ENCODE results near the gene ERBB4. TPM values are rescaled to one million over a fixed set of nuclear protein-coding genes. Genes with fewer than 3 reads are reported as not detected.

Gene ERBB4
- total and polyA plus RNA-seq, 9 donors = 0.08 to 22.3 (median 1.2) TPM

DNA sequence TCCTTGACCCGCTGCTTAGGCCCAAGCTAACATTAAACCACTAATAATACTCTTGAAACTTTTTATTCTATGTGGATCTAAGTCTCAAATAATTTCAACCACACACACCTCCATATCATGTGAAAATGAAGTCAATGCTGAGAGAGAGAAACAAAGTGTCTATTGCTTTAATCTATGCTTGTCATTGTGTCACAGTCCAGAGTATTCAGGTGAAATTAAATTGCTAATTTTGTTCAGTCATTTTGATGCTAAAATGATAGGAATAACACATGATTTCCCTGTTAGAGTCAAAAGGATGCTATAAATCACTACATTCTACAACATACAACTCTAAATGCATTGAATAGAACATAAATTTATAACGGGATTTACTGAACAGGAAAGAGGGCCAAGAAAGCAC lies 195.4 kb downstream of the ERBB4 start:
- Histone ChIP-seq H3K36me3 (no peaks in the 10 kb centered on the region), H3K27ac (no peak overlapping the region), H3K4me1 (ENCODE audit: insufficient read depth) (no peaks in the 10 kb centered on the region), H3K27me3 (no peaks in the 10 kb centered on the region), H3K4me3 (no peak overlapping the region), H3K9me3 (no peaks in the 10 kb centered on the region)
- intact Hi-C loops (cut with DNase I) = no loop called here
- DNase-seq = no peak
- TF ChIP-seq, protein P1, sequence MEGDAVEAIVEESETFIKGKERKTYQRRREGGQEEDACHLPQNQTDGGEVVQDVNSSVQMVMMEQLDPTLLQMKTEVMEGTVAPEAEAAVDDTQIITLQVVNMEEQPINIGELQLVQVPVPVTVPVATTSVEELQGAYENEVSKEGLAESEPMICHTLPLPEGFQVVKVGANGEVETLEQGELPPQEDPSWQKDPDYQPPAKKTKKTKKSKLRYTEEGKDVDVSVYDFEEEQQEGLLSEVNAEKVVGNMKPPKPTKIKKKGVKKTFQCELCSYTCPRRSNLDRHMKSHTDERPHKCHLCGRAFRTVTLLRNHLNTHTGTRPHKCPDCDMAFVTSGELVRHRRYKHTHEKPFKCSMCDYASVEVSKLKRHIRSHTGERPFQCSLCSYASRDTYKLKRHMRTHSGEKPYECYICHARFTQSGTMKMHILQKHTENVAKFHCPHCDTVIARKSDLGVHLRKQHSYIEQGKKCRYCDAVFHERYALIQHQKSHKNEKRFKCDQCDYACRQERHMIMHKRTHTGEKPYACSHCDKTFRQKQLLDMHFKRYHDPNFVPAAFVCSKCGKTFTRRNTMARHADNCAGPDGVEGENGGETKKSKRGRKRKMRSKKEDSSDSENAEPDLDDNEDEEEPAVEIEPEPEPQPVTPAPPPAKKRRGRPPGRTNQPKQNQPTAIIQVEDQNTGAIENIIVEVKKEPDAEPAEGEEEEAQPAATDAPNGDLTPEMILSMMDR (IDR thresholded peaks at IDR 0.05) = no peak
- no peak for TF ChIP-seq POLR2A (IDR thresholded peaks at IDR 0.05)
- TF ChIP-seq EP300 (IDR thresholded peaks at IDR 0.05) = no peak
- WGBS, 3 donors = 76 to 88% (median 80%) methylated on average over 2 of the region's 2 CpGs

DNA sequence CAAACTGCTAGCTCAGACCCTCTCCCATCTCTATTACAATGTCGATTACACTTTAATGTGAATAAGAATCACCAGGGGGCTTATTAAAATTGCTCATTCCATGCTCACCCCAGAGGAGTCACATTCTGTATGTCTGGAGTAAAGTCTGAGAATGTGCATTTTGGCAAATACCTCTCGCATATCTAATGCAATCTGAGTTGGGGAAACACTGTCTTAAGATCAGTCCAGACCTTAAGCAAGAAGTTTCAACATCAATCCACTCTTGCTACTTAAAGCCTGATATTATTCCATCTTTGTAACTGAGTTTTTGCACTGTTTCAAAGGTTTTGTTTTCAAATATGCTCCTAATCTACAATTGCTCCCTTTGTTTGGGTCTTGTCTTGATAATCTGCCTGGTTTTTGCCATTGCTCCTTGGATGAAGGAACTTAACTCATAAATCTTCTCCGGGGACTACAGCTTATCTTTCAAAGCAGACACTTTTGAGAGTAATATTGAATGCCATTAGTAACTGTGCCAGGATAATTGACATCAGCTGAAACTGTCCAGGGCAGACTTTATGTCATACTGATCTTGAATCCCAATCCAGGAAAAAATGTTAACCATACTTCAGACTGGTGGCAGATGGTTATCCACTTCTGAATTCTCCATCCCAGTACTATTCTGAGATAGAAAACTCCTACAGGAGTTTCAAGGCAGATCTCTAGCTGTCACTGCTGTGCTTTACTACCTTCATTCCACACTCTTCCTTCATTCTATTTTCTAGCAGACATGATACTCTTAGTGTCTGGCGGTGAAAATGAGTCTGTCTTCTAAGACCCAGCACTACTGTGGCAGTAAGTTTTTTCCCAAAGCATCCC lies 200.9 kb downstream of the ERBB4 start:
- Histone ChIP-seq H3K27ac (no peak overlapping the region), H3K4me1 (ENCODE audit: insufficient read depth) (no peaks in the 10 kb centered on the region), H3K4me3 (no peak overlapping the region), H3K36me3 (no peaks in the 10 kb centered on the region), H3K27me3 (no peaks in the 10 kb centered on the region), H3K9me3 (no peaks in the 10 kb centered on the region)
- no peak for TF ChIP-seq EP300 (IDR thresholded peaks at IDR 0.05)
- TF ChIP-seq, protein P1 (IDR thresholded peaks at IDR 0.05) = no peak
- no peak for TF ChIP-seq POLR2A (IDR thresholded peaks at IDR 0.05)
- no peak for DNase-seq
- WGBS, 3 donors = 74 to 80% (median 78%) methylated on average over 4 of the region's 4 CpGs
- intact Hi-C loops (cut with DNase I) = no loop called here

DNA sequence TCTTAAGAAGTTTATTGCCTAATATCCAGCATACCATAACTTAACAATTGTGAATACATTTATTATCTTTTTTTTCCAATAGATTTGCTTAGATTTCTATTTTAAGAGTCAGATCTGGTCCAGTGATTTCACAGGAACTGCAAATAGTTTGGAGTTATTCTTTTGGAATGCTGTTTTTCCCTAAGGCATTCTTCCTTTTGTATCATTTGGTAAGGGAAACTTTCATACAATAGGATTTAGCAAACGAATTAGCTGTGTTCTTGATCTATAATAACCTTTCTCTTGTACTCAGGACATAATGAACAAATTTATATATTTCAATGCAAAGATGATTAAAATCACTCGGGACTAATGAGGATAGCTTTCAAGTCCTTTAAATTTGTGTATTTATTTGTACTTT lies 201.6 kb downstream of the ERBB4 start:
- H3K4me3 ChIP-seq = no peak overlapping the region
- H3K9me3 ChIP-seq = no peaks in the 10 kb centered on the region
- no peak overlapping the region for H3K27ac ChIP-seq
- 58 to 71% (median 59%) methylated on average over 2 of the region's 2 CpGs for WGBS, 3 donors
- H3K36me3 ChIP-seq = no peaks in the 10 kb centered on the region
- H3K27me3 ChIP-seq = no peaks in the 10 kb centered on the region
- TF ChIP-seq EP300 (IDR thresholded peaks at IDR 0.05) (no peak), POLR2A (IDR thresholded peaks at IDR 0.05) (no peak)
- TF ChIP-seq, protein P1 (IDR thresholded peaks at IDR 0.05) = no peak
- DNase-seq = no peak
- H3K4me1 ChIP-seq (ENCODE audit: insufficient read depth) = no peaks in the 10 kb centered on the region
- intact Hi-C loops (cut with DNase I) = no loop called here

DNA sequence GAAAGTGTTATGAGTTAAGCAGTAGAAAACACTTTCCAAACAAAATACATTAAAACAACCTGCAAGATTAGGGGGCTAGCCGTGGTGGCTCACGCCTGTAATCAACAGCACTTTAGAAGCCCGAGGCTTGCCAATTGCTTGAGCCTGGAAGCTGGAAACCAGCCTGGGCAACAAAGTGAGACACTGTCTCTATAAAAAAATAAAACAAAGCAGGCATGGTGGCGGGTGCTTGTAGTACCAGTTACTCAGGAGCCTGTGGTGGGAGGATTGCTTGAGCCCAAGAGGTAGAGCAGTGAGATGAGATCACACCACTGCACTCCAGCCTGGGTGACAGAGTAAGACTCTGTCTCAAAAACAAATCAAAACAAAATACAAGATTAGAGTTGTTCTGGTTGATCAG lies 208.3 kb downstream of the ERBB4 start:
- no peaks in the 10 kb centered on the region for H3K27me3 ChIP-seq
- no peaks in the 10 kb centered on the region for H3K9me3 ChIP-seq
- no peaks in the 10 kb centered on the region for H3K36me3 ChIP-seq
- intact Hi-C loops (cut with DNase I) = no loop called here
- no peak overlapping the region for H3K27ac ChIP-seq
- H3K4me1 ChIP-seq (ENCODE audit: insufficient read depth) = peaks cover 1% of the 10 kb centered on the region
- no peak for DNase-seq
- H3K4me3 ChIP-seq = no peak overlapping the region
- TF ChIP-seq EP300 (IDR thresholded peaks at IDR 0.05) = no peak
- WGBS, 3 donors = 52 to 76% (median 67%) methylated on average over 4 of the region's 4 CpGs

Measured in ovary (tissue), 9 donors.